SU-DHL-6 (cell line): ENCODE measurements around the gene UTP14A.

Experiments used
- H2AFZ ChIP-seq: fragments of 200-600 bp; sonication (generic); 2 replicates; pipeline ENCODE4 v1.6.1; 2014; ENCODE audit warnings: low read depth, mild to moderate bottlenecking, moderate library complexity, mixed read lengths, antibody characterized with exemption, low read length; ENCODE audit not compliant: severe bottlenecking
- H3F3A ChIP-seq: fragments of 200-600 bp; shearing (Covaris generic); 2 replicates; pipeline ENCODE4 v1.6.0; 2016; ENCODE audit warnings: antibody characterized with exemption, mild to moderate bottlenecking; ENCODE audit not compliant: insufficient read depth
- H3K27ac ChIP-seq: fragments of 200-600 bp; sonication (generic); 2 replicates; pipeline ENCODE4 v1.5.1; 2016; ENCODE audit warnings: low read depth, mild to moderate bottlenecking, low read length, moderate library complexity, mixed read lengths
- H3K27me3 ChIP-seq: fragments of 200-600 bp; sonication (generic), shearing (Covaris generic); 2 replicates; pipeline ENCODE4 v1.6.0; 2014; ENCODE audit warnings: mild to moderate bottlenecking, low read length
- H3K36me3 ChIP-seq: fragments of 200-600 bp; sonication (generic); 2 replicates; pipeline ENCODE4 v1.6.1; 2014; ENCODE audit warnings: mild to moderate bottlenecking, low read length, mixed read lengths
- H3K4me2 ChIP-seq: fragments of 300-600, 200-600 bp; shearing (Covaris generic), sonication (generic); 2 replicates; pipeline ENCODE4 v1.6.0; 2014; ENCODE audit warnings: low read length, low read depth, mild to moderate bottlenecking; ENCODE audit not compliant: poor library complexity, severe bottlenecking
- H3K4me3 ChIP-seq: fragments of 200-600 bp; sonication (generic); 2 replicates; pipeline ENCODE4 v1.5.1; 2014; ENCODE audit warnings: antibody characterized with exemption, low read length, mild to moderate bottlenecking, mixed read lengths; ENCODE audit not compliant: insufficient read depth, poor library complexity, severe bottlenecking
- H3K79me2 ChIP-seq: fragments of 200-600 bp; sonication (generic); 2 replicates; pipeline ENCODE4 v1.6.1; 2014; ENCODE audit warnings: mild to moderate bottlenecking, low read length, moderate library complexity; ENCODE audit not compliant: insufficient read depth
- H3K9ac ChIP-seq: fragments of 200-600 bp; sonication (generic); 2 replicates; pipeline ENCODE4 v1.7.0; 2014; ENCODE audit warnings: mild to moderate bottlenecking, low read length
- H3K9me2 ChIP-seq: fragments of 200-600 bp; sonication (generic); replicated peaks from 2 replicates; pipeline ENCODE4 v1.6.1; 2014; ENCODE audit warnings: low read length; ENCODE audit not compliant: insufficient read depth
- H3K9me3 ChIP-seq: fragments of 200-600 bp; sonication (generic); 2 replicates; pipeline ENCODE4 v1.6.1; 2014; ENCODE audit warnings: low read length, mixed read lengths; ENCODE audit not compliant: insufficient read depth
- H4K20me1 ChIP-seq: fragments of 200-600 bp; sonication (generic); 2 replicates; pipeline ENCODE4 v1.6.1; 2014; ENCODE audit warnings: low read depth, mild to moderate bottlenecking, antibody characterized with exemption, low read length, moderate library complexity, mixed read lengths
- CTCF ChIP-seq: fragments of 200-600 bp; sonication (generic); IDR thresholded peaks from one replicate; pipeline ENCODE4 v1.5.1; 2017; ENCODE audit warnings: antibody characterized with exemption, mild to moderate bottlenecking, low read length, moderate library complexity; ENCODE audit not compliant: insufficient read depth, poor library complexity, severe bottlenecking
- EZH2phosphoT487 ChIP-seq: fragments of 200-600 bp; sonication (generic), shearing (Covaris generic); conservative IDR thresholded peaks from 2 replicates; pipeline ENCODE4 v1.6.1; 2018; ENCODE audit warnings: mild to moderate bottlenecking, antibody characterized with exemption, low read length, moderate library complexity, mixed read lengths

The UTP14A gene

GRCh38 chrX:129955682-129956081 lies 49.7 kb downstream of the UTP14A start:
- Histone ChIP-seq H3K4me2 (no peak overlapping the region), H3K4me3 (no peak overlapping the region), H3F3A (0 out of 2 replicates have a peak, but pooled peaks cover under 1% of the 10 kb centered on the region), H4K20me1 (no peaks in the 10 kb centered on the region), H3K27me3 (no peaks in the 10 kb centered on the region), H2AFZ (no peak overlapping the region), H3K36me3 (no peaks in the 10 kb centered on the region), H3K27ac (no peak overlapping the region), H3K9me2 (no peaks in the 10 kb centered on the region), H3K79me2 (no peaks in the 10 kb centered on the region), H3K9me3 (no peaks in the 10 kb centered on the region), H3K9ac (no peak overlapping the region)
- TF ChIP-seq EZH2phosphoT487: no peak
- TF ChIP-seq CTCF: no peak

GRCh38 chrX:129956145-129956544 lies 50.2 kb downstream of the UTP14A start:
- Histone ChIP-seq H3K9ac (no peak overlapping the region), H3K4me2 (no peak overlapping the region), H3K9me2 (no peaks in the 10 kb centered on the region), H3K9me3 (no peaks in the 10 kb centered on the region), H4K20me1 (no peaks in the 10 kb centered on the region), H3K36me3 (no peaks in the 10 kb centered on the region), H3K4me3 (no peak overlapping the region), H3K79me2 (no peaks in the 10 kb centered on the region), H2AFZ (no peak overlapping the region), H3K27ac (no peak overlapping the region), H3F3A (0 out of 2 replicates have a peak, but pooled peaks cover 4% of the 10 kb centered on the region), H3K27me3 (no peaks in the 10 kb centered on the region)
- no peak for TF ChIP-seq EZH2phosphoT487
- no peak for TF ChIP-seq CTCF

- Histone ChIP-seq H3K9me2 (no peaks in the 10 kb centered on the region), H2AFZ (no peak overlapping the region), H3K27ac (no peak overlapping the region), H3K79me2 (no peaks in the 10 kb centered on the region), H3K4me3 (no peak overlapping the region), H3K4me2 (peak overlapping the region; percentile 73), H3F3A (0 out of 2 replicates have a peak, but pooled peaks cover 4% of the 10 kb centered on the region), H3K36me3 (no peaks in the 10 kb centered on the region), H4K20me1 (no peaks in the 10 kb centered on the region), H3K27me3 (no peaks in the 10 kb centered on the region), H3K9me3 (no peaks in the 10 kb centered on the region), H3K9ac (no peak overlapping the region)
- TF ChIP-seq CTCF (no peak), EZH2phosphoT487 (no peak)
Observed at GRCh38 chrX:129956765-129957164, 50.8 kb downstream of the UTP14A start.
